ENCODE measurements around the gene NARS2.
"Not testable (repeated sequence)": the region's sequence is repeated elsewhere in the genome, so short reads cannot be mapped to it uniquely, and the experiment has no call there.

The NARS2 gene

GRCh38 chr11:78573681-78574080, 983 bp downstream of the NARS2 start:
- DNase-seq, result no peak

- DNase-seq, result no peak
These were observed 1.4 kb downstream of the NARS2 start for GRCh38 chr11:78573271-78573670.

- DNase-seq, result no peak
These were observed 2.3 kb downstream of the NARS2 start for GRCh38 chr11:78572394-78572793.

- no peak for DNase-seq
These were observed 4.6 kb downstream of the NARS2 start for GRCh38 chr11:78570031-78570430.

- peak; percentile 62 for DNase-seq
These were observed 7.5 kb downstream of the NARS2 start for GRCh38 chr11:78567209-78567608.

GRCh38 chr11:78564490-78565467, 9.9 kb downstream of the NARS2 start:
- peak; percentile 13 for DNase-seq

GRCh38 chr11:78564037-78564436, 10.6 kb downstream of the NARS2 start:
- not testable (repeated sequence) for DNase-seq

- not testable (repeated sequence) for DNase-seq
These were observed 11.6 kb downstream of the NARS2 start for GRCh38 chr11:78563090-78563489.

- DNase-seq, result peak; percentile 25
These were observed 12.3 kb downstream of the NARS2 start for GRCh38 chr11:78562398-78562797.

- DNase-seq, result no peak
These were observed 13.7 kb downstream of the NARS2 start for GRCh38 chr11:78560826-78561484.

GRCh38 chr11:78560153-78560552, 14.5 kb downstream of the NARS2 start:
- DNase-seq, result no peak

- DNase-seq, result no peak
These were observed 17.4 kb downstream of the NARS2 start for GRCh38 chr11:78557236-78557635.

GRCh38 chr11:78555592-78555991, 19.1 kb downstream of the NARS2 start:
- no peak for DNase-seq

- no peak for DNase-seq
These were observed 21.8 kb downstream of the NARS2 start for GRCh38 chr11:78552881-78553280.

- not testable (repeated sequence) for DNase-seq
These were observed 22.5 kb downstream of the NARS2 start for GRCh38 chr11:78552139-78552538.

- no peak for DNase-seq
These were observed 23.6 kb downstream of the NARS2 start for GRCh38 chr11:78551066-78551465.

GRCh38 chr11:78549624-78550409, 24.8 kb downstream of the NARS2 start:
- no peak for DNase-seq

GRCh38 chr11:78548911-78549590, 25.6 kb downstream of the NARS2 start:
- DNase-seq, result no peak

- no peak for DNase-seq
These were observed 26.5 kb downstream of the NARS2 start for GRCh38 chr11:78547931-78548705.

- DNase-seq, result no peak
These were observed 32.7 kb downstream of the NARS2 start for GRCh38 chr11:78542007-78542406.

GRCh38 chr11:78541537-78541936, 33.1 kb downstream of the NARS2 start:
- no peak for DNase-seq

- DNase-seq, result no peak
These were observed 34.4 kb downstream of the NARS2 start for GRCh38 chr11:78540256-78540655.
